Measurements from ENCODE around the gene GPR4.

Gene GPR4

GRCh38 chr19:45587873-45588272 is 14.1 kb downstream of the GPR4 start:
- no peak for DNase-seq

GRCh38 chr19:45585158-45585577 is 16.8 kb downstream of the GPR4 start:
- DNase-seq, result no peak

- peak; percentile 79 for DNase-seq
Observed at GRCh38 chr19:45584332-45585157, 17.5 kb downstream of the GPR4 start, which contains the start of gene OPA3. TSS of gene OPA3 (minus strand) at chr19:45584802. CDS start at chr19:45584764, 38 bp downstream.

- no peak for DNase-seq
Observed at GRCh38 chr19:45581576-45581975, 20.4 kb downstream of the GPR4 start.

GRCh38 chr19:45578861-45579260 is 23.2 kb downstream of the GPR4 start:
- no peak for DNase-seq

- no peak for DNase-seq
Observed at GRCh38 chr19:45577111-45577905, 24.7 kb downstream of the GPR4 start.

- DNase-seq, result no peak
Observed at GRCh38 chr19:45576682-45577081, 25.3 kb downstream of the GPR4 start.

GRCh38 chr19:45575216-45575615 is 26.8 kb downstream of the GPR4 start:
- no peak for DNase-seq

GRCh38 chr19:45574526-45574925 is 27.5 kb downstream of the GPR4 start:
- no peak for DNase-seq

- no peak for DNase-seq
Observed at GRCh38 chr19:45571457-45572220, 30.4 kb downstream of the GPR4 start.

GRCh38 chr19:45569619-45570421 is 32.2 kb downstream of the GPR4 start:
- DNase-seq, result no peak

- no peak for DNase-seq
Observed at GRCh38 chr19:45568732-45569131, 33.3 kb downstream of the GPR4 start.

- DNase-seq, result no peak
Observed at GRCh38 chr19:45567609-45568008, 34.4 kb downstream of the GPR4 start.

- DNase-seq, result no peak
Observed at GRCh38 chr19:45564131-45564780, 37.8 kb downstream of the GPR4 start.

- DNase-seq, result no peak
Observed at GRCh38 chr19:45560686-45561085, 41.3 kb downstream of the GPR4 start.

GRCh38 chr19:45560038-45560437 is 42.0 kb downstream of the GPR4 start:
- DNase-seq, result no peak

- DNase-seq, result peak; percentile 54
Observed at GRCh38 chr19:45558399-45558878, 43.6 kb downstream of the GPR4 start.

GRCh38 chr19:45556835-45557234 is 45.2 kb downstream of the GPR4 start:
- DNase-seq, result no peak

- no peak for DNase-seq
Observed at GRCh38 chr19:45554481-45554880, 47.5 kb downstream of the GPR4 start.

GRCh38 chr19:45553464-45553863 is 48.5 kb downstream of the GPR4 start:
- no peak for DNase-seq

- no peak for DNase-seq
Observed at GRCh38 chr19:45547965-45548609, 53.9 kb downstream of the GPR4 start.

All from 8988T (cell line).